ENCODE data around the gene ZNF638.

The ZNF638 gene

GRCh38 chr2:71482055-71482454, 150.5 kb downstream of the ZNF638 start:
- no peak overlapping the region for H3K4me3 ChIP-seq (ENCODE audit: low read depth, low read length)
- DNase-seq (ENCODE audit: low read depth), result no peak

GRCh38 chr2:71483246-71483645, 151.7 kb downstream of the ZNF638 start:
- H3K4me3 ChIP-seq (ENCODE audit: low read depth, low read length), result no peak overlapping the region
- no peak for DNase-seq (ENCODE audit: low read depth)

- no peak for DNase-seq (ENCODE audit: low read depth)
- no peak overlapping the region for H3K4me3 ChIP-seq (ENCODE audit: low read depth, low read length)
These were observed 152.8 kb downstream of the ZNF638 start for GRCh38 chr2:71484354-71484753.
